ENCODE results near the gene SERPINA3. TPM values are rescaled to one million over a fixed set of nuclear protein-coding genes. Genes with fewer than 3 reads are reported as not detected.

Gene SERPINA3
- polyA plus RNA-seq, 1 donor = not detected

- DNase-seq = no peak
Observed at GRCh38 chr14:94656043-94656442, 43.9 kb downstream of the SERPINA3 start.

- DNase-seq = no peak
Observed at GRCh38 chr14:94659256-94659655, 47.1 kb downstream of the SERPINA3 start.

DNA sequence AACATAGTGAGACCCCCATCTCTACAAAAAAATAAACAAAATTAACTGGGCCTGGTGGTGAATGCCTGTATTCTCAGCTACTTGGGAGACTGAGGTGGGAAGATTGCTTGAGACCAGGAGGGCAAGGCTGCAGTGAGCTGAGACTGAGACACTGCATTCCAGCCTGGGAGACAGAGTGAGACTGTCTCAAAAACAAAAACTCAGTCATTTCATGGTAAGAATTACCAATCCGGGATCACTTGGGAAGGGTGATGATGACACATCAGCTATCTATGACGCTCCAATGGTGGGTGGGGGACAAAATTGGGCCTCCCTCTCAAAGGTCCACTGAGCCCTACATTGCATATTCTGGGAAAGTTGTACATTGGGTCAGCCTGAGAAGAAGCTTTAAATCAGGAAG, 47.7 kb downstream of the SERPINA3 start:
- no peak for DNase-seq

DNA sequence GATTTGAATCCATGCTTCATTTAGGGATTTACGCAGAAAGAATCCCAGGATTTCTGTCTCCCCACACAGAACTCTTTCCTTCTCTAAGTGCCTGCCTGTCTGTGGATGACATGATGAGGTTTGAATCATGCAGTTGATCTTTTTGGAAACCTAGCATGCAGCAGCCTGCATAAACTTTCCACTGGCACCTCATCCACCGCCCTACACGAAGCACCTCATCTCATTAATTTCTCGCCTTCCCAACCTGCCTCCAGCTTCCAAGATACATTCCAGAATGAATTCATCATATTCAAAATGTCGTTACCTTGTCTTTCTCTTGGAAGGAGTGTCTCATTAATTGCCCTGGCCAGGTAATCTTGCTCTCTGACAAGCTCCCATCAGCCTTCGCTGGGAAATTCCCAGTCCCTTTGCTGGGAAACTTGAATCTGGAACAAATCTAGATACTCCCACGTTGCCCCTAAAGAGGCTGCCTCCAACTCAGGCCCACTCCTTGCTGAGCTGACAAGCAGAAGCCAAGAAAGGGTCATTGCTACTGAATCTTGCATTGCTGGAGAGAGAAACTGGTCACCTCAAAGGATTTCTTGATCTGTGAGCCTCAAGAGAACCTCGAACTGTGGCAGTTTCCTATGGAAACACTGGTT, 48.2 kb downstream of the SERPINA3 start:
- DNase-seq = no peak

DNA sequence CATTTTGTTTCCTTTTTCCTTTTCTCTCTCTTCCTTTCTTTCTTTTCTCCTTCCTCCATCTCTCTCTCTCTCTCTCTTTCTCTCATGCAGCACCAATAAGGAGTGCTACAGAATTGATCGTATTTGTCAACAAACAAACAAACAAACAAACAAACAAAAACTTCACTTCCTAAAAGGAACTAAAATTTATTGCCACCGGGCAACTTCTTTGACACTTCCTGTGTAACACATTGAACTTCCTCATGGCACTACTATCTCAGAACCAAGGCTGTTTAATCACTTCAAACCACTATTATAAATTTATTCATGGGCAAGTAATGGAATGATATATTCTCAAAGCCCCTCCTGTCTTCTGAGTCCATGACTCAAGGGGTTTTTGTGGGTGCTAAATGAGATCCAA, 51.3 kb downstream of the SERPINA3 start:
- no peak for DNase-seq

- no peak for DNase-seq
Observed at GRCh38 chr14:94663965-94664704, 51.9 kb downstream of the SERPINA3 start.

DNA sequence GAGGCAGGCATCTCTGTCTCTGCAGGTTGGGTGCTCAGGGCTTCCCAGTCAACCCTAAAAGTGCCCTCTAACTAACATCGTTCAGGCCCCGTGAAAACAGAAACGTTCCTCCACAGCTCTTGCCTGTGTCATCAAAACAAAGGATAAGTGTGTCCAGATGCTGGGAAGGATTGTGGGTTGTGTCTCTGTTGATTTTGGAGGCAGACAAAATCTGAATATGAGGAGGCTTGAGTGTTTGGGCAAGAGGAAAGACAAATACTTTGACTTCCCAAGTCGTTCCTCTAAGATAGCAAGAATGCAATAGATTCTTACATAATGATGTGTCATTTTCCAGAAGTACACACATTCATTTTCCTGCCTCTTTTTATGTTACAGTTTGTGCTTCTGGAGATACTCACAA, 52.9 kb downstream of the SERPINA3 start:
- no peak for DNase-seq

- no peak for DNase-seq
Observed at GRCh38 chr14:94665544-94665943, 53.4 kb downstream of the SERPINA3 start.

GRCh38 chr14:94670692-94671285, 58.6 kb downstream of the SERPINA3 start:
- no peak for DNase-seq

DNA sequence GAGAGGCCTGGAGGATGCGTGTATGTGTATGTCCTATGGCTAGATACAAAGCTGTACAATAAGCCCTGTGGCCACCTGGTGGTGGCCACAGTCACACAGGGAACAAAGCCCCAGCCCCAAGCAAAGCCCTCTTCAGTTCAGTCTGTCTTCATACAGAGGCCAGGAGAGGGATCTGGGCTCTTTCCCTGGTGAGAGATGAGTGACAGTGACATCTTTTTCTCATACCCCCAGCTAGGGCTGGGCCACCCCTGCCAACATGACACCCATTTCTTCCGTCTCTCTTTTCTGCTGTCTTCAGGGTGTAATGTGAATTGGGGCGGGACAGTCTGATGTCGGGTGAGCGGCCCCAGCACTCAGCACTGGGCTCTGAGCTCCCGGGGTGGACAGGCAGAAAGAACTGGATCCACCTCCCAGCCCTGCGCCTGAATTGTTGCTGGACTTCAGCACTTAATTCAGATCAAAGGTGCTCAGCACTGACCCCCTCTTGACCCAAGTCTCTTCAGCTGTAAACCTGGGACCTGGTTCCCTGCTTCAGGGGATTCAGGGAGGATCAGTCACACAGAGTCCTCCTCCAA, 59.8 kb downstream of the SERPINA3 start:
- DNase-seq = no peak

- DNase-seq = no peak
Observed at GRCh38 chr14:94673071-94673470, 60.9 kb downstream of the SERPINA3 start.

Other genes with a start within 250 kb of the SERPINA3 start
- not detected for gene SERPINA2, start 245.7 kb upstream of the SERPINA3 start, polyA plus RNA-seq (ENCODE audit: insufficient read length)
- gene SERPINA1, start 223.8 kb upstream of the SERPINA3 start, polyA plus RNA-seq (ENCODE audit: insufficient read length) = 0.61 TPM
- gene SERPINA11, start 159.6 kb upstream of the SERPINA3 start, polyA plus RNA-seq (ENCODE audit: insufficient read length) = not detected
- gene SERPINA9, start 136.2 kb upstream of the SERPINA3 start, polyA plus RNA-seq (ENCODE audit: insufficient read length) = not detected
- gene SERPINA12, start 102.9 kb upstream of the SERPINA3 start, polyA plus RNA-seq (ENCODE audit: insufficient read length) = not detected
- gene SERPINA4, start 50.9 kb upstream of the SERPINA3 start, polyA plus RNA-seq (ENCODE audit: insufficient read length) = not detected
- gene SERPINA5, start 31.0 kb upstream of the SERPINA3 start, polyA plus RNA-seq (ENCODE audit: insufficient read length) = not detected
- gene GSC, start 157.7 kb downstream of the SERPINA3 start, polyA plus RNA-seq (ENCODE audit: insufficient read length) = 0.88 TPM

All from hindlimb muscle (tissue), 1 donor.